Osteoblast (primary cell): ENCODE data around the gene DBNDD2. TPM values are rescaled to one million over a fixed set of nuclear protein-coding genes. Genes with fewer than 3 reads are reported as not detected.
A peak's percentile ranks its signal among the peaks of the same experiment; 100 is the strongest.

ENCODE experiments used
- DNase-seq: peaks from one replicate; pipeline ENCODE4 v3.0.0; 2011; ENCODE audit warnings: low spot score, mixed read lengths; ENCODE audit not compliant: insufficient read length; ENCODE audit errors: missing footprints
- H2AFZ ChIP-seq: 2 replicates; pipeline ENCODE4 v1.6.0; 2011; ENCODE audit warnings: mild to moderate bottlenecking, low read length
- H3K27ac ChIP-seq: 2 replicates; pipeline ENCODE4 v1.5.1; 2011; ENCODE audit warnings: mild to moderate bottlenecking, low read depth, low read length, moderate library complexity
- H3K27me3 ChIP-seq: 2 replicates; pipeline ENCODE4 v1.6.0; 2012; ENCODE audit warnings: mild to moderate bottlenecking, control low read depth, inconsistent platforms, low read length, moderate library complexity; ENCODE audit not compliant: insufficient read depth
- H3K36me3 ChIP-seq: 2 replicates; pipeline ENCODE4 v1.5.1; 2011; ENCODE audit warnings: mild to moderate bottlenecking, low read length, control low read depth, moderate library complexity; ENCODE audit not compliant: insufficient read depth
- H3K4me1 ChIP-seq: 2 replicates; pipeline ENCODE4 v1.5.1; 2011; ENCODE audit warnings: mild to moderate bottlenecking, low read length, control low read depth, moderate library complexity; ENCODE audit not compliant: insufficient read depth
- H3K4me2 ChIP-seq: 2 replicates; pipeline ENCODE4 v1.6.0; 2011; ENCODE audit warnings: mild to moderate bottlenecking, low read length; ENCODE audit not compliant: insufficient read depth
- H3K4me3 ChIP-seq: fragments of 200-600 bp; sonication (generic); 3 replicates; pipeline ENCODE4 v1.5.1; 2012; ENCODE audit warnings: mild to moderate bottlenecking, low read length, inconsistent platforms; ENCODE audit not compliant: insufficient read depth
- H3K79me2 ChIP-seq: 2 replicates; pipeline ENCODE4 v1.6.0; 2012; ENCODE audit warnings: mild to moderate bottlenecking, low read length, control low read depth, inconsistent platforms; ENCODE audit not compliant: insufficient read depth
- H3K9me3 ChIP-seq: 2 replicates; pipeline ENCODE4 v1.5.1; 2011; ENCODE audit warnings: low read depth, low read length, control low read depth
- H4K20me1 ChIP-seq: 2 replicates; pipeline ENCODE4 v1.6.0; 2012; ENCODE audit warnings: mild to moderate bottlenecking, low read length, control low read depth; ENCODE audit not compliant: insufficient read depth
- total RNA-seq: library from RNA; depleted of rRNA; stranded (reverse); fragments of >200 nt; gene quantifications from 2 replicates; pipeline ENCODE4 v1.2.3, GENCODE V29; 2012
- TF ChIP-seq, protein P1 (sequence below): IDR thresholded peaks from 2 replicates; pipeline ENCODE4 v1.5.1; 2011; ENCODE audit warnings: mild to moderate bottlenecking, low read depth, low read length, moderate library complexity; ENCODE audit errors: extremely low read depth

DBNDD2 gene
- total RNA-seq, 1 donor = 8.7 TPM

DNA sequence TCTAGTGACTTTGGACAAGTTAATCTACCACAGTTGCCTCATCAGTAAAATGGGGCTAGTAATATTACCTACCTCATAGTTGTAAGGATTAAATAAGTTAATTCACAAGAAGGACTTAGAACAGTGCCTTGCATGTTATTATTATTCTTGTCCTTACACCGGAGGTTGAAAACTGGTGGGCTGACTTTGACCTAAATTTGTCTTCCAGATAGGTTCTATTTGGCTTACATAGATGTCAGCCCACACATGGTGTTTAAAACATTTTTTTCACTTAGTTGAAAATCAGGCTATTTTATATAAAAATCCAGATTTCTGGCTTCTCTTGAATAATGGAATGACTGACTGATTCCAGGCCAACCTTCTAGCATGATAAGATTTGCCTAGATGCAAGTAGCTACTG, 41.9 kb upstream of the DBNDD2 start:
- Histone ChIP-seq H3K9me3 (no peaks in the 10 kb centered on the region), H4K20me1 (peaks cover 5% of the 10 kb centered on the region), H3K36me3 (peaks cover 23% of the 10 kb centered on the region), H3K4me1 (peaks cover 10% of the 10 kb centered on the region), H3K27ac (no peak overlapping the region), H2AFZ (no peak overlapping the region), H3K4me3 (no peak overlapping the region), H3K4me2 (no peak overlapping the region), H3K79me2 (peaks cover 25% of the 10 kb centered on the region), H3K27me3 (no peaks in the 10 kb centered on the region)
- no peak for DNase-seq
- TF ChIP-seq, protein P1, sequence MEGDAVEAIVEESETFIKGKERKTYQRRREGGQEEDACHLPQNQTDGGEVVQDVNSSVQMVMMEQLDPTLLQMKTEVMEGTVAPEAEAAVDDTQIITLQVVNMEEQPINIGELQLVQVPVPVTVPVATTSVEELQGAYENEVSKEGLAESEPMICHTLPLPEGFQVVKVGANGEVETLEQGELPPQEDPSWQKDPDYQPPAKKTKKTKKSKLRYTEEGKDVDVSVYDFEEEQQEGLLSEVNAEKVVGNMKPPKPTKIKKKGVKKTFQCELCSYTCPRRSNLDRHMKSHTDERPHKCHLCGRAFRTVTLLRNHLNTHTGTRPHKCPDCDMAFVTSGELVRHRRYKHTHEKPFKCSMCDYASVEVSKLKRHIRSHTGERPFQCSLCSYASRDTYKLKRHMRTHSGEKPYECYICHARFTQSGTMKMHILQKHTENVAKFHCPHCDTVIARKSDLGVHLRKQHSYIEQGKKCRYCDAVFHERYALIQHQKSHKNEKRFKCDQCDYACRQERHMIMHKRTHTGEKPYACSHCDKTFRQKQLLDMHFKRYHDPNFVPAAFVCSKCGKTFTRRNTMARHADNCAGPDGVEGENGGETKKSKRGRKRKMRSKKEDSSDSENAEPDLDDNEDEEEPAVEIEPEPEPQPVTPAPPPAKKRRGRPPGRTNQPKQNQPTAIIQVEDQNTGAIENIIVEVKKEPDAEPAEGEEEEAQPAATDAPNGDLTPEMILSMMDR = no peak

DNA sequence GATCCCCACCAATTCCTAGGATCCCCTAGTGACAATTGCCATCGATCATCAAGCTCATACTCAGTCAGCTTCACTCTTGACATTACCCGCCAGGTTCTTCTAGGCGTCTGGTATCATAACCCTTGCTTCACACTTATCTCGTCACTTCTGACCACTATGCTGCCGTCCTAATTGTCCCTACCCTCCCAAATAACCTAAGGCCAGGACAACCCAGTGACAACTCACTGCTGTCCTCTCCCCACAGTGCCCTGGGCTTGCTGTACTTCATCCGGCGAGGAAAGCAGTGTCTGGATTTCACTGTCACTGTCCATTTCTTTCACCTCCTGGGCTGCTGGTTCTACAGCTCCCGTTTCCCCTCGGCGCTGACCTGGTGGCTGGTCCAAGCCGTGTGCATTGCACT, 41.5 kb upstream of the DBNDD2 start:
- Histone ChIP-seq H3K27ac (no peak overlapping the region), H3K4me3 (no peak overlapping the region), H3K79me2 (peaks cover 25% of the 10 kb centered on the region), H3K4me1 (peaks cover 10% of the 10 kb centered on the region), H4K20me1 (peaks cover 5% of the 10 kb centered on the region), H3K27me3 (no peaks in the 10 kb centered on the region), H3K4me2 (no peak overlapping the region), H3K36me3 (peaks cover 23% of the 10 kb centered on the region), H2AFZ (no peak overlapping the region), H3K9me3 (no peaks in the 10 kb centered on the region)
- DNase-seq = peak; percentile 38
- TF ChIP-seq, protein P1 = no peak

DNA sequence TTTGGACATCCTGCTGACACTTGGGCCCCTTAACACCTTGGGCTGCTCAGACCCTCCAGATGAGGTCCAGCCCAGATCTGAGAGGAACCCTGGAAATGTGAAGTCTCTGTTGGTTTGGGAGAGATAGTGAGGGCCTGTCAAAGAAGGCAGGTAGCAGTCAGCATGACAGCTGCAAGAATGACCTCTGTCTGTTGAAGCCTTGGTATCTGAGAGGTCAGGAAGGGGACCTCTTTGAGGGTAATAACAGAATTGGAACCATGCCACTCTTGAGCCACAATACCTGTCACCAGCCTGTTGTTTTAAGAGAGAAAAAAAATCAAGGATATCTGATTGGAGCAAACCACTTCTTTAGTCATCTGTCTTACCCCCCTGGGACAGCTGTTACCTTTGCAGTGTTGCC, 41.0 kb upstream of the DBNDD2 start:
- Histone ChIP-seq H3K27ac (no peak overlapping the region), H3K4me1 (peaks cover 10% of the 10 kb centered on the region), H3K27me3 (no peaks in the 10 kb centered on the region), H4K20me1 (peaks cover 5% of the 10 kb centered on the region), H3K9me3 (no peaks in the 10 kb centered on the region), H3K4me3 (no peak overlapping the region), H2AFZ (no peak overlapping the region), H3K4me2 (no peak overlapping the region), H3K79me2 (peaks cover 25% of the 10 kb centered on the region), H3K36me3 (peaks cover 23% of the 10 kb centered on the region)
- no peak for DNase-seq
- TF ChIP-seq, protein P1 = no peak

DNA sequence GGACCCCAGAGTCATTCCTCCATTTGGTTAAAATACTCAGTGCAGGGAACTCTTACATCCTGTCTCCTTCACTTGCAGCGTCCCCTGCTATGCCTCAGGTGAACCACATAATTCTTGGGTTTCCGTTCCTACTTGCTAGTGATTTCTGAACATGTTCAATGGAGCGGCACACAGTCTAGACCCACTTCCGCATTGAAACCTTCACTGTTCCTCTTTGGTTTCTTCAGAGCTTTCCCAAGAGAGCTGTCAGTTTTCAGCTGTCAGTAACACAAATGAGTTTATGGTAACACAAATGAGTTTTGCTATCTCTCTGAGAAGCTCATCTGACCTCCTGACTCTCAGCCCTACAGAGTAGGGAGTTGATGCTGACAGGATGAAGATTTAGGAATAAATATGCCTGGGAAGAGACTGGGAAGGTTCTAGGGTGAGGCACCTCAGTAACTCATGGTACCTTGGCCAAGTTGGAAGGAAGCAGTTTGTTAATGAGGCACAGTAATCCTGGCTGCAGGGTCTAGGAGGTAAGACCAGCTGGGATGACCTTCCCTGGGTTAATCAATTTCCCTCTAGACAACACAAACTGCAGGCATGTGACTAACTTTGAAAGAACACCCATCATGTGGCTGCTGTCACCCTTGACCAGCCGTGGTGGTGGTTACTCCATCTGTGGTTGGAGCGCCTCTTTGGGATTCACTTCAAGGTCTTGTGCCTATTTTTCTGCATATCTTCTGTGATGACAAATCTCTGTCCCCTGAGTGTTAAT, 39.7 kb upstream of the DBNDD2 start:
- Histone ChIP-seq H3K9me3 (no peaks in the 10 kb centered on the region), H3K36me3 (peaks cover 23% of the 10 kb centered on the region), H3K4me3 (no peak overlapping the region), H3K4me2 (no peak overlapping the region), H3K79me2 (peaks cover 23% of the 10 kb centered on the region), H3K4me1 (peaks cover 13% of the 10 kb centered on the region), H3K27me3 (no peaks in the 10 kb centered on the region), H3K27ac (no peak overlapping the region), H4K20me1 (peaks cover 5% of the 10 kb centered on the region), H2AFZ (no peak overlapping the region)
- peak; percentile 61 for DNase-seq
- TF ChIP-seq, protein P1 = no peak
